Stimulated activated memory B cell treated with anti-CD40 and anti-IgM and Interleukin-4, amounts not matched to agents 10 μg/mL and 1 μg/mL and 100 μg/mL, for 72 hours (primary cell): ENCODE data around the gene PLEKHG2.
"Not testable (repeated sequence)": the region's sequence is repeated elsewhere in the genome, so short reads cannot be mapped to it uniquely, and the experiment has no call there.

Experiments
- ATAC-seq: fragments of 150-1000 bp; cut with Tn5 transposase; 2 replicates; pipeline ENCODE4 v1.10.0; 2021
- H3K27ac Mint-ChIP-seq: one replicate; pipeline ENCODE4 v1.8.0; 2022; ENCODE audit warnings: mild to moderate bottlenecking, mixed read lengths
- H3K27me3 Mint-ChIP-seq: one replicate; pipeline ENCODE4 v1.8.0; 2022; ENCODE audit warnings: mixed read lengths
- H3K36me3 Mint-ChIP-seq: one replicate; pipeline ENCODE4 v1.8.0; 2022; ENCODE audit warnings: mixed read lengths
- H3K4me1 Mint-ChIP-seq: one replicate; pipeline ENCODE4 v1.8.0; 2022; ENCODE audit warnings: mixed read lengths
- H3K4me3 Mint-ChIP-seq: one replicate; pipeline ENCODE4 v1.8.0; 2022; ENCODE audit warnings: mild to moderate bottlenecking, moderate library complexity, mixed read lengths
- H3K9me3 Mint-ChIP-seq: one replicate; pipeline ENCODE4 v1.8.0; 2022; ENCODE audit warnings: mixed read lengths

PLEKHG2 gene

GRCh38 chr19:39412100-39412866 is at the start of gene PLEKHG2:
Gene PLEKHG2, plus strand, starts transcription at chr19:39412669. Its CDS starts 1,418 bp downstream, at chr19:39414087.
- no peaks in the 10 kb centered on the region for H3K9me3 Mint-ChIP-seq
- H3K36me3 Mint-ChIP-seq: peaks cover 39% of the 10 kb centered on the region
- no peaks in the 10 kb centered on the region for H3K27me3 Mint-ChIP-seq
- H3K4me1 Mint-ChIP-seq: peaks cover 55% of the 10 kb centered on the region
- peak within 1 kb of the TSS; percentile 91 for H3K27ac Mint-ChIP-seq
- peak within 1 kb of the TSS; percentile 95 for H3K4me3 Mint-ChIP-seq
- peak; percentile 80 for ATAC-seq

- no peak for ATAC-seq
- peaks cover 32% of the 10 kb centered on the region for H3K4me1 Mint-ChIP-seq
- H3K27ac Mint-ChIP-seq: peak overlapping the region; percentile 95
- H3K27me3 Mint-ChIP-seq: no peaks in the 10 kb centered on the region
- no peak overlapping the region for H3K4me3 Mint-ChIP-seq
- H3K36me3 Mint-ChIP-seq: peaks cover 44% of the 10 kb centered on the region
- H3K9me3 Mint-ChIP-seq: no peaks in the 10 kb centered on the region
Observed at GRCh38 chr19:39362682-39363657, 49.5 kb upstream of the PLEKHG2 start.

- ATAC-seq: peak; percentile 96
- Mint-ChIP-seq H3K36me3 (peaks cover 50% of the 10 kb centered on the region), H3K27me3 (no peaks in the 10 kb centered on the region), H3K4me1 (peaks cover 32% of the 10 kb centered on the region), H3K9me3 (no peaks in the 10 kb centered on the region), H3K4me3 (peak overlapping the region; percentile 4), H3K27ac (peak overlapping the region; percentile 95)
Observed at GRCh38 chr19:39363901-39364457, 48.5 kb upstream of the PLEKHG2 start.

- no peaks in the 10 kb centered on the region for H3K9me3 Mint-ChIP-seq
- ATAC-seq: no peak
- H3K27ac Mint-ChIP-seq: peak overlapping the region; percentile 95
- H3K36me3 Mint-ChIP-seq: peaks cover 51% of the 10 kb centered on the region
- H3K4me1 Mint-ChIP-seq: peaks cover 32% of the 10 kb centered on the region
- H3K4me3 Mint-ChIP-seq: no peak overlapping the region
- H3K27me3 Mint-ChIP-seq: no peaks in the 10 kb centered on the region
Observed at GRCh38 chr19:39365531-39365930, 46.9 kb upstream of the PLEKHG2 start.

GRCh38 chr19:39369200-39369599 is 43.3 kb upstream of the PLEKHG2 start:
- no peak overlapping the region for H3K27ac Mint-ChIP-seq
- no peak for ATAC-seq
- no peak overlapping the region for H3K4me3 Mint-ChIP-seq
- H3K36me3 Mint-ChIP-seq: peaks cover 52% of the 10 kb centered on the region
- no peaks in the 10 kb centered on the region for H3K9me3 Mint-ChIP-seq
- H3K27me3 Mint-ChIP-seq: no peaks in the 10 kb centered on the region
- H3K4me1 Mint-ChIP-seq: peaks cover 8% of the 10 kb centered on the region

GRCh38 chr19:39370735-39371134 is 41.7 kb upstream of the PLEKHG2 start:
- Mint-ChIP-seq H3K4me3 (no peak overlapping the region), H3K36me3 (peaks cover 55% of the 10 kb centered on the region), H3K27me3 (no peaks in the 10 kb centered on the region), H3K27ac (no peak overlapping the region), H3K9me3 (no peaks in the 10 kb centered on the region), H3K4me1 (no peaks in the 10 kb centered on the region)
- no peak for ATAC-seq

GRCh38 chr19:39372047-39372802 is 40.2 kb upstream of the PLEKHG2 start:
- no peak for ATAC-seq
- Mint-ChIP-seq H3K36me3 (peaks cover 68% of the 10 kb centered on the region), H3K27ac (peak overlapping the region; percentile 1)

GRCh38 chr19:39372941-39373340 is 39.5 kb upstream of the PLEKHG2 start:
- H3K4me1 Mint-ChIP-seq: no peaks in the 10 kb centered on the region
- no peaks in the 10 kb centered on the region for H3K9me3 Mint-ChIP-seq
- no peaks in the 10 kb centered on the region for H3K27me3 Mint-ChIP-seq
- ATAC-seq: no peak
- H3K4me3 Mint-ChIP-seq: no peak overlapping the region
- H3K36me3 Mint-ChIP-seq: peaks cover 74% of the 10 kb centered on the region
- H3K27ac Mint-ChIP-seq: peak overlapping the region; percentile 12

More at GRCh38 chr19:39372047-39372802, 40.2 kb upstream of the PLEKHG2 start:
- H3K27me3 Mint-ChIP-seq: no peaks in the 10 kb centered on the region
- no peak overlapping the region for H3K4me3 Mint-ChIP-seq
- H3K4me1 Mint-ChIP-seq: no peaks in the 10 kb centered on the region
- H3K9me3 Mint-ChIP-seq: no peaks in the 10 kb centered on the region

GRCh38 chr19:39375929-39376328 is 36.5 kb upstream of the PLEKHG2 start:
- Mint-ChIP-seq H3K27ac (no peak overlapping the region), H3K27me3 (no peaks in the 10 kb centered on the region), H3K4me3 (no peak overlapping the region), H3K36me3 (peaks cover 62% of the 10 kb centered on the region), H3K4me1 (no peaks in the 10 kb centered on the region), H3K9me3 (no peaks in the 10 kb centered on the region)
- no peak for ATAC-seq

GRCh38 chr19:39377373-39378362 is 34.8 kb upstream of the PLEKHG2 start:
- peaks cover 64% of the 10 kb centered on the region for H3K36me3 Mint-ChIP-seq
- H3K9me3 Mint-ChIP-seq: no peaks in the 10 kb centered on the region
- H3K4me3 Mint-ChIP-seq: no peak overlapping the region
- no peak for ATAC-seq
- H3K27me3 Mint-ChIP-seq: no peaks in the 10 kb centered on the region
- H3K4me1 Mint-ChIP-seq: no peaks in the 10 kb centered on the region
- H3K27ac Mint-ChIP-seq: no peak overlapping the region

GRCh38 chr19:39379366-39379765 is 33.1 kb upstream of the PLEKHG2 start:
- not testable (repeated sequence) for H3K27me3 Mint-ChIP-seq, H3K9me3 Mint-ChIP-seq, ATAC-seq, H3K4me3 Mint-ChIP-seq, H3K4me1 Mint-ChIP-seq
- H3K27ac Mint-ChIP-seq: peak overlapping the region; percentile 30
- H3K36me3 Mint-ChIP-seq: peaks cover 74% of the 10 kb centered on the region

- H3K27ac Mint-ChIP-seq: peak overlapping the region; percentile 30
- no peak overlapping the region for H3K4me3 Mint-ChIP-seq
- H3K27me3 Mint-ChIP-seq: no peaks in the 10 kb centered on the region
- H3K36me3 Mint-ChIP-seq: peaks cover 74% of the 10 kb centered on the region
- no peaks in the 10 kb centered on the region for H3K9me3 Mint-ChIP-seq
- no peak for ATAC-seq
- peaks cover 2% of the 10 kb centered on the region for H3K4me1 Mint-ChIP-seq
Observed at GRCh38 chr19:39379865-39380396, 32.5 kb upstream of the PLEKHG2 start.
